A549 (cell line): ENCODE results near the gene RAPGEF3.

Source experiments
- CEBPB ChIP-seq, 2 experiments: fragments of >200 bp in 1 of 2; sonication (Bioruptor Twin) in 1 of 2; formaldehyde crosslinking in 1 of 2; IDR thresholded peaks; 2 replicates each; pipeline ENCODE4 v1.6.1; 2012 to 2016
- EP300 ChIP-seq, 2 experiments: fragments of >200 bp; sonication (Bioruptor Twin); formaldehyde crosslinking; IDR thresholded peaks; 2 replicates in 1 of 2; 3 replicates in 1 of 2; pipeline ENCODE4 v1.6.1; 2016 to 2017
- HDAC2 ChIP-seq: fragments of 200-600 bp; sonication (generic); IDR thresholded peaks from 2 replicates; pipeline ENCODE4 v1.6.1; 2016
- JUN ChIP-seq, 2 experiments: fragments of >200 bp; sonication (Bioruptor Twin); formaldehyde crosslinking; IDR thresholded peaks; 2 replicates in 1 of 2; 3 replicates in 1 of 2; pipeline ENCODE4 v1.6.1; 2016 to 2017
- PHF8 ChIP-seq: fragments of 200-600 bp; sonication (generic); IDR thresholded peaks from 2 replicates; pipeline ENCODE4 v1.6.1; 2016; ENCODE audit warnings: low read depth, mild to moderate bottlenecking, antibody characterized with exemption, moderate library complexity, borderline replicate concordance
- POLR2A ChIP-seq: IDR thresholded peaks from 2 replicates; pipeline ENCODE4 v1.6.1; 2012; ENCODE audit warnings: mild to moderate bottlenecking, low read length
- POLR2AphosphoS2 ChIP-seq: conservative IDR thresholded peaks from 2 replicates; pipeline ENCODE4 v1.6.1; 2012; ENCODE audit warnings: low read length, improper control_type of control experiment, inconsistent platforms
- RAD21 ChIP-seq, 2 experiments: fragments of >200 bp in 1 of 2; sonication (Bioruptor Twin) in 1 of 2; formaldehyde crosslinking in 1 of 2; IDR thresholded peaks in 1 of 2; conservative IDR thresholded peaks in 1 of 2; 2 replicates in 1 of 2; 3 replicates in 1 of 2; pipeline ENCODE4 v1.6.1; 2012 to 2018; ENCODE audit warnings: inconsistent platforms in 1 of 2
- ZFP36 ChIP-seq: fragments of 450-650 bp; IDR thresholded peaks from 2 replicates; pipeline ENCODE4 v1.6.1; 2014; ENCODE audit warnings: borderline replicate concordance; ENCODE audit not compliant: partially characterized antibody
- TF ChIP-seq, protein P1 (sequence below): fragments of >200 bp; sonication (Bioruptor Twin); formaldehyde crosslinking; IDR thresholded peaks from 3 replicates; pipeline ENCODE4 v1.5.1; 2016
- TF ChIP-seq, protein P2 (sequence below): fragments of 250-450 bp; sonication (Bioruptor Pico); IDR thresholded peaks from 2 replicates; pipeline ENCODE4 v1.5.0; 2020; ENCODE audit warnings: low read depth, mild to moderate bottlenecking, moderate library complexity
- TF ChIP-seq, protein P3 (sequence below): IDR thresholded peaks from 2 replicates; pipeline ENCODE4 v1.6.1; 2012

GRCh38 chr12:47808050-47808449, 49.4 kb upstream of the RAPGEF3 start:
- TF ChIP-seq HDAC2 (no peak), POLR2AphosphoS2 (no peak), EP300 (IDR thresholded peaks at IDR 0.05) (no peak), ZFP36 (no peak), POLR2A (no peak), JUN (IDR thresholded peaks at IDR 0.05) (no peak), RAD21 (conservative IDR thresholded peaks at IDR 0.05 in 1 of 2, IDR thresholded peaks at IDR 0.05 in 1 of 2) (no peak), CEBPB (IDR thresholded peaks at IDR 0.05) (no peak), PHF8 (no peak)
- TF ChIP-seq, protein P1, sequence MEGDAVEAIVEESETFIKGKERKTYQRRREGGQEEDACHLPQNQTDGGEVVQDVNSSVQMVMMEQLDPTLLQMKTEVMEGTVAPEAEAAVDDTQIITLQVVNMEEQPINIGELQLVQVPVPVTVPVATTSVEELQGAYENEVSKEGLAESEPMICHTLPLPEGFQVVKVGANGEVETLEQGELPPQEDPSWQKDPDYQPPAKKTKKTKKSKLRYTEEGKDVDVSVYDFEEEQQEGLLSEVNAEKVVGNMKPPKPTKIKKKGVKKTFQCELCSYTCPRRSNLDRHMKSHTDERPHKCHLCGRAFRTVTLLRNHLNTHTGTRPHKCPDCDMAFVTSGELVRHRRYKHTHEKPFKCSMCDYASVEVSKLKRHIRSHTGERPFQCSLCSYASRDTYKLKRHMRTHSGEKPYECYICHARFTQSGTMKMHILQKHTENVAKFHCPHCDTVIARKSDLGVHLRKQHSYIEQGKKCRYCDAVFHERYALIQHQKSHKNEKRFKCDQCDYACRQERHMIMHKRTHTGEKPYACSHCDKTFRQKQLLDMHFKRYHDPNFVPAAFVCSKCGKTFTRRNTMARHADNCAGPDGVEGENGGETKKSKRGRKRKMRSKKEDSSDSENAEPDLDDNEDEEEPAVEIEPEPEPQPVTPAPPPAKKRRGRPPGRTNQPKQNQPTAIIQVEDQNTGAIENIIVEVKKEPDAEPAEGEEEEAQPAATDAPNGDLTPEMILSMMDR: no peak
- TF ChIP-seq, protein P2, sequence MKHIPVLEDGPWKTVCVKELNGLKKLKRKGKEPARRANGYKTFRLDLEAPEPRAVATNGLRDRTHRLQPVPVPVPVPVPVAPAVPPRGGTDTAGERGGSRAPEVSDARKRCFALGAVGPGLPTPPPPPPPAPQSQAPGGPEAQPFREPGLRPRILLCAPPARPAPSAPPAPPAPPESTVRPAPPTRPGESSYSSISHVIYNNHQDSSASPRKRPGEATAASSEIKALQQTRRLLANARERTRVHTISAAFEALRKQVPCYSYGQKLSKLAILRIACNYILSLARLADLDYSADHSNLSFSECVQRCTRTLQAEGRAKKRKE (CRISPR knock-in tag): no peak
- TF ChIP-seq, protein P3, sequence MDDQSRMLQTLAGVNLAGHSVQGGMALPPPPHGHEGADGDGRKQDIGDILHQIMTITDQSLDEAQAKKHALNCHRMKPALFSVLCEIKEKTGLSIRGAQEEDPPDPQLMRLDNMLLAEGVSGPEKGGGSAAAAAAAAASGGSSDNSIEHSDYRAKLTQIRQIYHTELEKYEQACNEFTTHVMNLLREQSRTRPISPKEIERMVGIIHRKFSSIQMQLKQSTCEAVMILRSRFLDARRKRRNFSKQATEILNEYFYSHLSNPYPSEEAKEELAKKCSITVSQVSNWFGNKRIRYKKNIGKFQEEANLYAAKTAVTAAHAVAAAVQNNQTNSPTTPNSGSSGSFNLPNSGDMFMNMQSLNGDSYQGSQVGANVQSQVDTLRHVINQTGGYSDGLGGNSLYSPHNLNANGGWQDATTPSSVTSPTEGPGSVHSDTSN: no peak
